Ishikawa (cell line): ENCODE data around the gene ALG2.

Source experiments
- CEBPB ChIP-seq: IDR thresholded peaks from 2 replicates; pipeline ENCODE4 v1.6.1; 2012
- EGR1 ChIP-seq: IDR thresholded peaks from 2 replicates; pipeline ENCODE4 v1.6.1; 2012
- EP300 ChIP-seq: IDR thresholded peaks from 2 replicates; pipeline ENCODE4 v1.6.1; 2012; ENCODE audit warnings: borderline replicate concordance
- MAX ChIP-seq: IDR thresholded peaks from 2 replicates; pipeline ENCODE4 v1.6.1; 2012
- RAD21 ChIP-seq: IDR thresholded peaks from 2 replicates; pipeline ENCODE4 v1.6.1; 2012; ENCODE audit warnings: low read depth
- REST ChIP-seq: IDR thresholded peaks from 2 replicates; pipeline ENCODE4 v1.6.1; 2012; ENCODE audit warnings: low read depth, mild to moderate bottlenecking
- TEAD4 ChIP-seq: IDR thresholded peaks from 2 replicates; pipeline ENCODE4 v1.6.1; 2012
- USF1 ChIP-seq: IDR thresholded peaks from 2 replicates; pipeline ENCODE4 v1.6.1; 2012

ALG2 gene

GRCh38 chr9:99167119-99167518 lies 54.6 kb downstream of the ALG2 start:
- TF ChIP-seq REST (no peak), USF1 (no peak), RAD21 (no peak), CEBPB (no peak), EGR1 (no peak), EP300 (no peak), MAX (no peak), TEAD4 (no peak)
